ENCODE results near the gene SFN. TPM values are rescaled to one million over a fixed set of nuclear protein-coding genes. Genes with fewer than 3 reads are reported as not detected.
"Not testable (repeated sequence)": the region's sequence is repeated elsewhere in the genome, so short reads cannot be mapped to it uniquely, and the experiment has no call there.

The SFN gene
- polyA plus RNA-seq, 6 donors from 2014 or later = not detected

GRCh38 chr1:26831059-26831458 lies 31.9 kb upstream of the SFN start:
- no peaks in the 10 kb centered on the region for H3K36me3 Mint-ChIP-seq
- DNase-seq (no peak), ATAC-seq (ENCODE audit: low read depth in 2 of 2) (no peak)
- no peaks in the 10 kb centered on the region for H3K9me3 Mint-ChIP-seq
- no peaks in the 10 kb centered on the region for H3K27me3 Mint-ChIP-seq
- H3K4me1 Mint-ChIP-seq = peaks cover 55 to 66% (median 56%) of the 10 kb centered on the region in 3 donors
- H3K27ac Mint-ChIP-seq = peak overlapping the region in 5 of 6 donors; percentile 16 to 99 (median 75)
- H3K4me3 Mint-ChIP-seq = peak overlapping the region in 2 of 8 donors; percentile 6 to 57

DNA sequence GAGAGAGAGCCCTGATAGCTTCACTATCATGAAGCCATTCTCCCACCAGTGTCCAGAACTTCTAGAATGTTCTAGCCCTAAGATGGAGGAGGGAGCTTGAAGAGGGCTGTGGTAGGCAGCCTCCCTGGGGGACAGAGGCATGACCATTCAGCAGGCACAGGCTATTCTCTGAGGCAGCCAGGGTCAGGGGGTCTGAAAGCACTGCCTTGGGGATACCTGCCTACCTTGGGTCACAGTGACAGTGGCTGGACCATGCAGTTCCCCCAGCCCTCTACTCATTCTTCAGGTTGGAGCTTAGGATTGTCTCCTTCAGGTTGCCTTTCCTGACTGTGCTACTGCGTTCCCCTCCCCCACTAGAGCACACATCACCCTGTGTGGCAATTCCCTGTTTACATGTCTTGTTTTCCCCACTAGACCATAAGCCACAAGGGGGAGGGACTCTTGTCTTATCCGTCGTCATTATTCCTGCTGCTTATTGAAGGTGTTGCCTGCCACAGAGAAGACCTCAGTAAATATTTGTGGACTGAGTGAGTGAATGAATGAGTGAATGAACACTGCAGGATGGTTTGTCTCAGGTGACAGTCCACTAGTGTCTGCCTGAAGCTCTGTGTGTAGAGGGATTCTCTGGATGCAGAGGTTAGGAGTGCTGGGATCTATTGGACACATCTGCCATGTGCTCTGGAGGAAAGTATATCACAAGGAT lies 31.3 kb upstream of the SFN start:
- H3K4me3 Mint-ChIP-seq = peak overlapping the region in 2 of 8 donors; percentile 6 to 57
- ATAC-seq (ENCODE audit: low read depth in 2 of 2) = no peak
- H3K27me3 Mint-ChIP-seq = no peaks in the 10 kb centered on the region
- no peaks in the 10 kb centered on the region for H3K9me3 Mint-ChIP-seq
- peaks cover 55 to 64% (median 56%) of the 10 kb centered on the region in 3 donors for H3K4me1 Mint-ChIP-seq
- H3K36me3 Mint-ChIP-seq = no peaks in the 10 kb centered on the region
- no peak for DNase-seq
- peak overlapping the region; percentile 20 to 100 (median 82) for H3K27ac Mint-ChIP-seq

DNA sequence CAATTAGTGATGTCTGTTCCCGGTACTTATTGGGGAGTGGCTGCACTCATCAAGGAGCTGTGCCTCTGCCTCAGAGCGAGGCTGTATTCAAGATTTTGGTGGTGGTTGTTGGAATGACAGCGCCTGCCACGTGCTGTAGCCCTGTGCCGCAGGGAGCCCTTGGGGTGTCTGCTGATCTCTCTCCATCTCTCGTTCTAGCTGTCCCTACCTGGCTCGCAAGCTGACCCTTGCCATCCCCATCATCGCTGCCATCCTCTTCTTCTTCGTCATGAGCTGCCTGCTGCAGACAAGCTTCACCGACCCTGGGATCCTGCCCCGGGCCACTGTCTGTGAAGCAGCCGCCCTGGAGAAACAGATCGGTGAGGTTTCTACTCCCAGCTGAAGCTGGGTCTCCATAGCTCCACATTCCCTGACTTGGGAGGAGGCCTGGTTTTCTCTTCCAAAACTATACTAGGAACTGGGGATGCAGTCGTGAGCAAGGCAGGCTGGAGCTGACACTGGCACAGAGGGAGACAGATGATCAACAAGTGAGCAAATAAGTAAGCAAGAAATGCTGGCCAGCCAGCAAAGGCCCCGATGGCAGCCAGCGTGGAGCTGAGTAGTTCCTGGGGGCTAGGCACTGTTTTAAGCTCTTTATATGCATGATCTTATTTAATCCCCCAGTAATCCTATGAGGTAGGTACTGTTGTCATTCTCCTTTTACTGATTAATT lies 30.5 kb upstream of the SFN start:
- Mint-ChIP-seq H3K27ac (peak overlapping the region; percentile 72 to 100 (median 100)), H3K4me3 (peak overlapping the region in 4 of 8 donors; percentile 26 to 83 (median 54)), H3K4me1 (peaks cover 51 to 59% (median 53%) of the 10 kb centered on the region in 3 donors), H3K9me3 (no peaks in the 10 kb centered on the region), H3K36me3 (no peaks in the 10 kb centered on the region), H3K27me3 (no peaks in the 10 kb centered on the region)
- no peak for ATAC-seq (ENCODE audit: low read depth in 2 of 2)
- DNase-seq = no peak

DNA sequence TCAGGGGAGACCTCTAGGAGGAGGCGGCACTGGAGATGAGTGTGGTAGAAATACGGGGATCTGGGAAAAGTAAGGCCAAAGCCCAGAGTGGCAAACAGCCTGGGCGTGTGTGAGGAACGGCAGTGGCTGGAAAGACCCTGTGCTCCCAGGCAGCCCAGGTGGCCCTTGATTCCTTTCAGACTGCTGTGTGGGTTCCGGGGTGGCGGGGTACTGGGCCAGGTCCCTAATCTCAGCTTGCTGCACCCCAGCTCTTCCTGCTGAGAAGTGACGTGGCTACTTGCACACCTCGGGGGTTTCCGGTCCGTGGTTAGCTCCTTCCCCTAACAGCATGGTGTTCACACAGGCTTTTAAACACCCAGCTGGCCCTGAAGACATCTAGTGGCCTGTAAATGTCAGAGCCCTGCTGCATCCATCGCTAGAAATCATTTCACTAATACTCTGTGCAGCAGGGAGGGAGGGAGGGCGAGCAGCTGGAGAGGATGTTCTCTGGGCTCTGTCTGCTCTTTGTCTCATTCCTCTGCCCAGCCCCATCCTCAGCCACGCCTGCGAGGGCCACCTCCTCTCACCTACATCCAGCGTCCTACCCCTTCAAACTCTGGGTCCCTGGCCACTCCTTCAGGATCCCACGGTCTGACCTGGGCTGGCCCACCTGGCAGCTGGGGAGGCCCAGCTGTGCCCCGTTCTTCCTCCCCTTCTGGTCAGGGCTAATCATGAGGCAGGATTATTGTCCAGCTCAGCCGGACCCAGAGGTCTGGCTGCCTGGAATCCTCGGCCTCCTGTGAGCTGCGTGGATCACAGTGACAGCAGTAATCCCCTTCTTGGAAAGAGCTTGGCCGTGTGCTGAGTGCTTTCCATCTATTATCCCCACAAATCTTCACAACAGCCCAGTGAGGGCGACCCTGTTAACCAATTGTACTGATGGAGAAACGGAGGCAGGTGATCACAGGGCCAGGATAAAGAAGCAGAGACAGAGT lies 29.2 kb upstream of the SFN start:
- DNase-seq = peak; percentile 91
- Mint-ChIP-seq H3K4me1 (peaks cover 38 to 46% (median 43%) of the 10 kb centered on the region in 3 donors), H3K36me3 (no peaks in the 10 kb centered on the region), H3K27me3 (no peaks in the 10 kb centered on the region), H3K9me3 (no peaks in the 10 kb centered on the region), H3K27ac (peak overlapping the region; percentile 99 to 100 (median 100)), H3K4me3 (peak overlapping the region; percentile 55 to 89 (median 82))
- peak; percentile 98 for ATAC-seq (ENCODE audit: low read depth in 2 of 2)

DNA sequence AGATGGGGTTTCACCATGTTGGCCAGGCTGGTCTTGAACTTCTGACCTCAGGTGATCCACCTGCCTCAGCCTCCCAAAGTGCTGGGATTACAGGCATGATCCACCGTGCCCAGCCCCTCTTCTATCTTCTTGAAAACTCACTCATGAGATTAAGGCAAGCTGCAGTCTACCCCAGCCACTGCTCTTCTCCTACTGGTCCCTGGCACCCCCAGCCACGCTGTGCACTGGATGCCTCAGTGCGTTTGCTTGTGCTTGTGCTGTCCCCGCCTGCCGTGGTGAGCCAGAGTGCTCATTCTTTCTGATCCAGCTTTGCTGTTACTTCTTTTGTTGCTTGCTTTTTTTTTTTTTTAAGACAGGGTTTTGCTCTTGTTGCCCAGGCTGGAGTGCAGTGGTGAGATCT lies 25.3 kb upstream of the SFN start:
- not testable (repeated sequence) for ATAC-seq (ENCODE audit: low read depth in 2 of 2); H3K9me3 Mint-ChIP-seq; H3K4me3 Mint-ChIP-seq; H3K36me3 Mint-ChIP-seq; H3K27me3 Mint-ChIP-seq; DNase-seq
- peak overlapping the region in 1 of 6 donors; percentile 73 for H3K27ac Mint-ChIP-seq
- H3K4me1 Mint-ChIP-seq = peaks cover 23 to 26% (median 24%) of the 10 kb centered on the region in 3 donors

- H3K27ac Mint-ChIP-seq = peak overlapping the region in 4 of 6 donors; percentile 2 to 88 (median 71)
- no peaks in the 10 kb centered on the region for H3K9me3 Mint-ChIP-seq
- ATAC-seq (ENCODE audit: low read depth in 2 of 2) (peak; percentile 96 to 97), DNase-seq (no peak)
- H3K4me3 Mint-ChIP-seq = peak overlapping the region in 1 of 8 donors; percentile 35
- H3K4me1 Mint-ChIP-seq = peaks cover 13 to 15% (median 13%) of the 10 kb centered on the region in 3 donors
- H3K36me3 Mint-ChIP-seq = no peaks in the 10 kb centered on the region
- H3K27me3 Mint-ChIP-seq = no peaks in the 10 kb centered on the region
Measured at GRCh38 chr1:26838474-26839338, 24.2 kb upstream of the SFN start.

GRCh38 chr1:26839339-26839722 lies 23.6 kb upstream of the SFN start:
- no peaks in the 10 kb centered on the region for H3K27me3 Mint-ChIP-seq
- H3K4me1 Mint-ChIP-seq = peaks cover 6 to 9% (median 7%) of the 10 kb centered on the region in 3 donors
- peak overlapping the region in 4 of 6 donors; percentile 2 to 88 (median 71) for H3K27ac Mint-ChIP-seq
- H3K9me3 Mint-ChIP-seq = no peaks in the 10 kb centered on the region
- peak overlapping the region in 1 of 8 donors; percentile 35 for H3K4me3 Mint-ChIP-seq
- H3K36me3 Mint-ChIP-seq = no peaks in the 10 kb centered on the region
- ATAC-seq (ENCODE audit: low read depth in 2 of 2) (no peak), DNase-seq (no peak)

- Mint-ChIP-seq H3K27me3 (no peaks in the 10 kb centered on the region), H3K36me3 (no peaks in the 10 kb centered on the region), H3K4me1 (peaks cover 2 to 6% (median 2%) of the 10 kb centered on the region in 3 donors), H3K4me3 (no peak overlapping the region), H3K9me3 (no peaks in the 10 kb centered on the region), H3K27ac (peak overlapping the region in 1 of 6 donors; percentile 73)
- DNase-seq (no peak), ATAC-seq (ENCODE audit: low read depth in 2 of 2) (no peak)
Measured at GRCh38 chr1:26839779-26840178, 23.2 kb upstream of the SFN start.

- peaks cover 6 to 17% of the 10 kb centered on the region in 2 donors for H3K36me3 Mint-ChIP-seq
- ATAC-seq (ENCODE audit: low read depth in 2 of 2) (no peak), DNase-seq (no peak)
- H3K9me3 Mint-ChIP-seq = no peaks in the 10 kb centered on the region
- H3K4me1 Mint-ChIP-seq = no peaks in the 10 kb centered on the region
- H3K27ac Mint-ChIP-seq = peak overlapping the region in 1 of 6 donors; percentile 11
- no peak overlapping the region for H3K4me3 Mint-ChIP-seq
- no peaks in the 10 kb centered on the region for H3K27me3 Mint-ChIP-seq
Measured at GRCh38 chr1:26844424-26845196, 18.3 kb upstream of the SFN start.

DNA sequence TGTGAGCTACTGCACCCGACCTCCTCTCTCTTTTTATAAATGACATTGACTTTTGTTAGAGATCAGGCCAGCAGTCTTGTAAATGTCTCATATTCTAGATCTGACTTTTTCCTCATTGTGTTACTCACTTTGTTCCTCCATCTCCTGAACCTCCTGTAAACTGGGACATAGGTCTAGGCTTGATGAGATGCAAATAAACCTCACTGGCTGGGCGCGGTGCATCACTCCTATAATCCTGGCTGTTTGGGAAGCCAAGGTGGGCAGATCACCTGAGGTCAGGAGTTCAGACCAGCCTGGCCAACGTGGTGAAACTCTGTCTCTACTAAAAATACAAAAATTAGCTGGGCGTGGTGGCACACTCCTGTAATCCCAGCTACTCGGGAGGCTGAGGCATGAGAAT lies 15.1 kb upstream of the SFN start:
- H3K9me3 Mint-ChIP-seq; H3K27me3 Mint-ChIP-seq; H3K4me1 Mint-ChIP-seq; H3K4me3 Mint-ChIP-seq; ATAC-seq (ENCODE audit: low read depth in 2 of 2); DNase-seq: not testable (repeated sequence)
- H3K27ac Mint-ChIP-seq = peak overlapping the region in 2 of 6 donors; percentile 42 to 88
- H3K36me3 Mint-ChIP-seq = peaks cover 13 to 35% of the 10 kb centered on the region in 2 donors

DNA sequence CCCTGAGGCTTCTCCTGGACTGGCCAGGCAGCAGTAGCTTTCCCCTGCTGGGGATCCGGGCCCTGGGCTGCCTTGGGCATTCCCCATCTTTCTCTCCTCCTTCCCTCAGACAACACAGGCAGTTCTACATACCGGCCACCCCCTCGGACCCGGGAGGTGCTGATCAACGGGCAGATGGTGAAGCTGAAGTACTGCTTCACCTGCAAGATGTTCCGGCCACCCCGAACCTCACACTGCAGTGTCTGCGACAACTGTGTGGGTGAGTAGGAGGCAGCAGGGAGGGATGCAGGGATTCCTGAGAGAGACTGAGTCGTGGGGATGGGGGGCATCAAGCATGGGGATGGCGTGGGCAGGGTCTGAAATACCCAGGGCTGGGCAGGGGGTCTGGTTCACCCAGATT lies 14.4 kb upstream of the SFN start:
- Mint-ChIP-seq H3K9me3 (no peaks in the 10 kb centered on the region), H3K27ac (no peak overlapping the region), H3K4me1 (peaks cover 0 to 5% (median 0%) of the 10 kb centered on the region in 3 donors), H3K27me3 (no peaks in the 10 kb centered on the region), H3K36me3 (peaks cover 13 to 35% of the 10 kb centered on the region in 2 donors), H3K4me3 (no peak overlapping the region)
- no peak for DNase-seq
- no peak for ATAC-seq (ENCODE audit: low read depth in 2 of 2)
